SK-N-SH (cell line): ENCODE data around the gene CMTM2. TPM values are rescaled to one million over a fixed set of nuclear protein-coding genes. Genes with fewer than 3 reads are reported as not detected.

Experiments used
- CTCF ChIA-PET: fragments of 300-600, 350-600 bp; formaldehyde crosslinking; extraction: SDS; loops from one replicate; lab custom pipeline; 2021; lab: Yijun Ruan, JAX
- POLR2A ChIA-PET: fragments of 350-600 bp; sonication (Branson Sonifier 250); formaldehyde crosslinking; extraction: SDS; loops from one replicate; lab custom pipeline; 2020; ENCODE audit warnings: antibody characterized with exemption, inconsistent platforms; lab: Yijun Ruan, JAX
- DNase-seq: peaks from one replicate; pipeline ENCODE4 v3.0.0; 2012
- H2AFZ ChIP-seq: fragments of 200-600 bp; sonication (generic); 2 replicates; pipeline ENCODE4 v1.8.1; 2016; ENCODE audit warnings: antibody characterized with exemption, mild to moderate bottlenecking, low read depth
- H3F3A ChIP-seq: fragments of 200-600 bp; sonication (generic); replicated peaks from 2 replicates; pipeline ENCODE3; 2016; ENCODE audit warnings: antibody characterized with exemption, mild to moderate bottlenecking; ENCODE audit not compliant: insufficient read depth
- H3K27ac ChIP-seq, 2 experiments: fragments of 200-500 bp in 1 of 2; fragments of 200-600 bp in 1 of 2; sonication (Bioruptor generic) in 1 of 2; sonication (generic), shearing (Covaris generic) in 1 of 2; 2 replicates each; pipeline versions ENCODE4 v1.5.1 to v1.6.1; 2014 to 2016; ENCODE audit warnings: low read depth in 2 of 2, inconsistent platforms in 1 of 2, low read length in 1 of 2, mild to moderate bottlenecking in 1 of 2, mixed read lengths in 1 of 2
- H3K27me3 ChIP-seq: fragments of 200-600 bp; sonication (generic), shearing (Covaris generic); 2 replicates; pipeline ENCODE4 v1.6.1; 2016; ENCODE audit warnings: mixed run types; ENCODE audit not compliant: insufficient read depth
- H3K36me3 ChIP-seq, 2 experiments: fragments of 200-500 bp in 1 of 2; fragments of 200-600 bp in 1 of 2; sonication (Bioruptor generic) in 1 of 2; sonication (generic) in 1 of 2; replicated peaks in 1 of 2; 2 replicates each; pipeline versions ENCODE3 to v1.5.1; 2014 to 2016; ENCODE audit warnings: low read length in 1 of 2, mild to moderate bottlenecking in 1 of 2; ENCODE audit not compliant: insufficient read depth in 2 of 2, control insufficient read depth in 1 of 2
- H3K4me1 ChIP-seq, 2 experiments: fragments of 200-500 bp in 1 of 2; fragments of 200-600 bp in 1 of 2; sonication (Bioruptor generic) in 1 of 2; sonication (generic), shearing (Covaris generic) in 1 of 2; 2 replicates each; pipeline versions ENCODE4 v1.5.1 to v1.6.1; 2014 to 2016; ENCODE audit warnings: low read depth in 1 of 2, low read length in 1 of 2, mixed run types in 1 of 2; ENCODE audit not compliant: insufficient read depth in 2 of 2, control insufficient read depth in 1 of 2
- H3K4me2 ChIP-seq: fragments of 200-600 bp; sonication (generic), shearing (Covaris generic); 2 replicates; pipeline ENCODE4 v1.6.1; 2017; ENCODE audit warnings: mixed run types
- H3K4me3 ChIP-seq, 2 experiments: fragments of 200-500 bp in 1 of 2; fragments of 200-600 bp in 1 of 2; sonication (Bioruptor generic) in 1 of 2; sonication (generic), shearing (Covaris generic) in 1 of 2; 2 replicates each; pipeline versions ENCODE4 v1.5.1 to v1.8.1; 2014 to 2016; ENCODE audit warnings: low read depth in 2 of 2, inconsistent platforms in 1 of 2, low read length in 1 of 2, mild to moderate bottlenecking in 1 of 2, mixed read lengths in 1 of 2, moderate library complexity in 1 of 2
- H3K79me2 ChIP-seq: fragments of 200-600 bp; sonication (generic); 2 replicates; pipeline ENCODE4 v1.8.1; 2017; ENCODE audit warnings: mild to moderate bottlenecking; ENCODE audit not compliant: insufficient read depth
- H3K9ac ChIP-seq: fragments of 200-600 bp; sonication (generic); 2 replicates; pipeline ENCODE4 v1.6.1; 2017; ENCODE audit warnings: mixed run types
- H3K9me2 ChIP-seq: fragments of 200-600 bp; sonication (generic); 2 replicates; pipeline ENCODE4 v1.6.1; 2017; ENCODE audit warnings: mixed run types
- H3K9me3 ChIP-seq: fragments of 200-600 bp; sonication (generic); 2 replicates; pipeline ENCODE4 v1.6.1; 2017; ENCODE audit warnings: mixed run types, mild to moderate bottlenecking, moderate library complexity
- H4K20me1 ChIP-seq: fragments of 200-600 bp; sonication (generic); 2 replicates; pipeline ENCODE4 v1.6.1; 2017; ENCODE audit warnings: mild to moderate bottlenecking, mixed run types; ENCODE audit not compliant: insufficient read depth
- CHD2 ChIP-seq: fragments of 150-350 bp; IDR thresholded peaks from 2 replicates; pipeline ENCODE4 v1.6.1; 2018; ENCODE audit warnings: low read length; ENCODE audit not compliant: partially characterized antibody
- EZH2phosphoT487 ChIP-seq: fragments of 200-600 bp; sonication (generic); IDR thresholded peaks from 2 replicates; pipeline ENCODE4 v1.6.1; 2017; ENCODE audit warnings: low read depth, mixed run types, mild to moderate bottlenecking, antibody characterized with exemption, moderate library complexity, borderline replicate concordance
- FOSL2 ChIP-seq: IDR thresholded peaks from 2 replicates; pipeline ENCODE4 v1.4.0; 2012; ENCODE audit warnings: low read depth, mild to moderate bottlenecking, moderate library complexity, borderline replicate concordance
- FOXJ3 ChIP-seq: sonication (generic); formaldehyde crosslinking; IDR thresholded peaks from 2 replicates; pipeline ENCODE4 v1.5.1; 2020; ENCODE audit warnings: mild to moderate bottlenecking, missing genetic modification reagents
- GABPA ChIP-seq: IDR thresholded peaks from 2 replicates; pipeline ENCODE4 v1.4.0; 2012; ENCODE audit warnings: low read depth, mild to moderate bottlenecking
- GATA2 ChIP-seq: sonication (generic); formaldehyde crosslinking; IDR thresholded peaks from 2 replicates; pipeline ENCODE4 v1.5.0; 2020; ENCODE audit warnings: mild to moderate bottlenecking, missing genetic modification reagents
- RAD21 ChIP-seq: IDR thresholded peaks from 2 replicates; pipeline ENCODE4 v1.6.1; 2012; ENCODE audit warnings: mild to moderate bottlenecking, low read length
- RXRA ChIP-seq: IDR thresholded peaks from 2 replicates; pipeline ENCODE4 v1.4.0; 2012; ENCODE audit warnings: low read depth, mild to moderate bottlenecking, borderline replicate concordance
- SMC3 ChIP-seq: IDR thresholded peaks from 2 replicates; pipeline ENCODE4 v1.6.1; 2012; ENCODE audit warnings: low read depth, low read length, improper control_type of control experiment
- TAF1 ChIP-seq: IDR thresholded peaks from 2 replicates; pipeline ENCODE4 v1.6.1; 2012; ENCODE audit warnings: low read depth, mild to moderate bottlenecking, low read length, moderate library complexity, borderline replicate concordance
- YY1 ChIP-seq: IDR thresholded peaks from 2 replicates; pipeline ENCODE4 v1.4.0; 2012; ENCODE audit warnings: low read depth, mild to moderate bottlenecking
- WGBS: methylation state at CpG from one replicate; pipeline ENCODE4 v1.1.6; 2017; ENCODE audit warnings: low lambda C conversion rate; 5-methylcytosine and 5-hydroxymethylcytosine counted together
- polyA plus RNA-seq, 3 experiments: library from polyadenylated mRNA; depleted of rRNA; stranded (reverse); fragments of >200 nt; gene quantifications; 2 replicates each; pipeline ENCODE4 v1.2.3, GENCODE V29; 2012
- TF ChIP-seq, protein P1 (sequence below): IDR thresholded peaks from 2 replicates; pipeline ENCODE4 v1.4.0; 2012; ENCODE audit warnings: low read depth, borderline replicate concordance
- TF ChIP-seq, protein P2 (sequence below): fragments of 200-600 bp; sonication (generic); IDR thresholded peaks from 2 replicates; pipeline ENCODE4 v1.6.1; 2017; ENCODE audit warnings: antibody characterized with exemption, mild to moderate bottlenecking, moderate library complexity

The CMTM2 gene
- polyA plus RNA-seq, 1 of the 3 experiments (the other 2 are of a cell fraction), result not detected

DNA sequence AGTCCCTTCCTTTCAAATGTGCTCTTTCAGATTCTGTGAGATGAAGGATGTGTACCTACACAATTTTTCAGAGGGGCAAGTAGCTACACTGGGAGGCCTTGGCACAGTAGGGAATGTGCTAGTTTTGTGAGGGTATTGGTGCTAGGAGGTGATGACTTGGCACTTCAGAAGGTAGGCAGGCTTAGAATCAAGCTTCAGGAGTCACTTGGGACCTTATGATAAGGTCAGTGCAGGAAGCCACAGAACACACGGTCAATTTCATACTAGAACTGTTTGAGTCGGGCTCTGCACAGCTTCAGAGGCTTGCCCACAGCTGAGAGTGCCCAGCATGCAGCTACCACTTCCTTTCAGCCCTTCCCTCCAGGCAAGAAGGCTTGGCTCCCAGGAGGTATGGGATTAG lies 6.9 kb upstream of the CMTM2 start:
- 87% methylated on average over 2 of the region's 2 CpGs for WGBS
- ChIA-PET POLR2A (interaction anchor here (0.6 kb wide), 1 partner anchor 25 kb away, joined by 3 read pairs; no protein-coding TSS in a partner anchor), CTCF (interaction anchor here (0.6 to 2.3 kb wide), 3 partner anchors 34 to 296 kb away, joined by 3 to 7 read pairs (median 3); no protein-coding TSS in a partner anchor)

DNA sequence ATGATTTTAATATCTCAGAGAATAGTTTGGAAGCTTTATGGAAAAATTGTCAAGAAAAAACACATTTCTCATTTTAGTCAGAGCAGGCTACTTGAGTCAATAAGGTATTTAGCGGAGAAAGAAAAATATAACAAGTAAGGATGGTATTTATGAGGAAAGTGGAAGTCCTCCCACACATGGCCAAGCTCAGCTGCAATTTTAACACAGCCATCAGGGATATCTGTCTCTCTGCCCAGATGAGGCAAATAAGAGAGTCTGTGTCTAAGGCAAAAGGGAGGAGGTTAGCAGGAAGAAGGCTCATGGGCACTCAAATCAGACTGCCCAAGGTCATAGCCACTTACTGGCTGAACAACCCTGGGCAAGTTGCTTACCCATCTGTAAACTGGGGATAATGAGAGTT lies 5.2 kb upstream of the CMTM2 start:
- DNase-seq, result no peak
- H3K36me3 ChIP-seq, result peaks cover 2 to 6% of the 10 kb centered on the region in 2 experiments
- no peak overlapping the region for H2AFZ ChIP-seq
- no peaks in the 10 kb centered on the region for H3K27me3 ChIP-seq
- peaks cover 0 to 11% of the 10 kb centered on the region in 2 experiments; a peak in 2 of 4 replicates for H3K4me1 ChIP-seq
- TF ChIP-seq FOXJ3 (no peak), SMC3 (no peak), RXRA (no peak), GATA2 (CRISPR knock-in tag) (no peak), YY1 (no peak)
- TF ChIP-seq, protein P1, sequence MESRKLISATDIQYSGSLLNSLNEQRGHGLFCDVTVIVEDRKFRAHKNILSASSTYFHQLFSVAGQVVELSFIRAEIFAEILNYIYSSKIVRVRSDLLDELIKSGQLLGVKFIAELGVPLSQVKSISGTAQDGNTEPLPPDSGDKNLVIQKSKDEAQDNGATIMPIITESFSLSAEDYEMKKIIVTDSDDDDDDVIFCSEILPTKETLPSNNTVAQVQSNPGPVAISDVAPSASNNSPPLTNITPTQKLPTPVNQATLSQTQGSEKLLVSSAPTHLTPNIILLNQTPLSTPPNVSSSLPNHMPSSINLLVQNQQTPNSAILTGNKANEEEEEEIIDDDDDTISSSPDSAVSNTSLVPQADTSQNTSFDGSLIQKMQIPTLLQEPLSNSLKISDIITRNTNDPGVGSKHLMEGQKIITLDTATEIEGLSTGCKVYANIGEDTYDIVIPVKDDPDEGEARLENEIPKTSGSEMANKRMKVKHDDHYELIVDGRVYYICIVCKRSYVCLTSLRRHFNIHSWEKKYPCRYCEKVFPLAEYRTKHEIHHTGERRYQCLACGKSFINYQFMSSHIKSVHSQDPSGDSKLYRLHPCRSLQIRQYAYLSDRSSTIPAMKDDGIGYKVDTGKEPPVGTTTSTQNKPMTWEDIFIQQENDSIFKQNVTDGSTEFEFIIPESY, result no peak
- H3K27ac ChIP-seq, result no peak overlapping the region
- H4K20me1 ChIP-seq, result peaks cover 9% of the 10 kb centered on the region; the same call in 1 of the 2 replicates
- POLR2A ChIA-PET, result no interaction called here
- H3K9me3 ChIP-seq, result no peaks in the 10 kb centered on the region
- H3F3A ChIP-seq, result peaks cover 16% of the 10 kb centered on the region
- no peak overlapping the region for H3K9ac ChIP-seq
- no peak overlapping the region for H3K4me3 ChIP-seq
- peaks cover 3% of the 10 kb centered on the region; the same call in 1 of the 2 replicates for H3K79me2 ChIP-seq
- H3K4me2 ChIP-seq, result no peak overlapping the region
- CTCF ChIA-PET, result interaction anchor here (0.6 to 1.3 kb wide), 3 partner anchors 9 to 30 kb away, joined by 3 to 4 read pairs (median 4); partner anchors contain the start of gene CMTM3
- no peaks in the 10 kb centered on the region for H3K9me2 ChIP-seq
- WGBS, result 94% methylated on average over 1 of the region's 1 CpG

More for the DNA sequence above, 6.9 kb upstream of the CMTM2 start:
- DNase-seq, result no peak
- Histone ChIP-seq H3K4me1 (peaks cover 0 to 19% of the 10 kb centered on the region in 2 experiments; a peak in 2 of 4 replicates), H4K20me1 (peaks cover 11% of the 10 kb centered on the region; the same call in 1 of the 2 replicates), H3K9ac (no peak overlapping the region), H3F3A (peaks cover 32% of the 10 kb centered on the region), H3K4me3 (no peak overlapping the region), H3K4me2 (no peak overlapping the region), H3K9me2 (no peaks in the 10 kb centered on the region), H3K27me3 (no peaks in the 10 kb centered on the region), H2AFZ (no peak overlapping the region), H3K27ac (no peak overlapping the region), H3K79me2 (peaks cover 4% of the 10 kb centered on the region; the same call in 1 of the 2 replicates), H3K9me3 (no peaks in the 10 kb centered on the region), H3K36me3 (peaks cover 8 to 11% of the 10 kb centered on the region in 2 experiments)
- TF ChIP-seq GATA2 (CRISPR knock-in tag) (no peak), EZH2phosphoT487 (no peak), GABPA (no peak), TAF1 (no peak), FOSL2 (no peak), CHD2 (no peak), FOXJ3 (no peak), RAD21 (no peak)
- TF ChIP-seq, protein P2, sequence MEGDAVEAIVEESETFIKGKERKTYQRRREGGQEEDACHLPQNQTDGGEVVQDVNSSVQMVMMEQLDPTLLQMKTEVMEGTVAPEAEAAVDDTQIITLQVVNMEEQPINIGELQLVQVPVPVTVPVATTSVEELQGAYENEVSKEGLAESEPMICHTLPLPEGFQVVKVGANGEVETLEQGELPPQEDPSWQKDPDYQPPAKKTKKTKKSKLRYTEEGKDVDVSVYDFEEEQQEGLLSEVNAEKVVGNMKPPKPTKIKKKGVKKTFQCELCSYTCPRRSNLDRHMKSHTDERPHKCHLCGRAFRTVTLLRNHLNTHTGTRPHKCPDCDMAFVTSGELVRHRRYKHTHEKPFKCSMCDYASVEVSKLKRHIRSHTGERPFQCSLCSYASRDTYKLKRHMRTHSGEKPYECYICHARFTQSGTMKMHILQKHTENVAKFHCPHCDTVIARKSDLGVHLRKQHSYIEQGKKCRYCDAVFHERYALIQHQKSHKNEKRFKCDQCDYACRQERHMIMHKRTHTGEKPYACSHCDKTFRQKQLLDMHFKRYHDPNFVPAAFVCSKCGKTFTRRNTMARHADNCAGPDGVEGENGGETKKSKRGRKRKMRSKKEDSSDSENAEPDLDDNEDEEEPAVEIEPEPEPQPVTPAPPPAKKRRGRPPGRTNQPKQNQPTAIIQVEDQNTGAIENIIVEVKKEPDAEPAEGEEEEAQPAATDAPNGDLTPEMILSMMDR, result no peak
